OCI-LY1 (cell line): ENCODE data around the gene BMERB1.
A peak's percentile ranks its signal among the peaks of the same experiment; 100 is the strongest.

Experiments used
- H2AFZ ChIP-seq: fragments of 200-600 bp; sonication (generic), shearing (Covaris generic); 2 replicates; pipeline ENCODE4 v1.6.0; 2014; ENCODE audit warnings: antibody characterized with exemption, mild to moderate bottlenecking, low read length
- H3F3A ChIP-seq: fragments of 200-600 bp; sonication (generic), shearing (Covaris generic); 2 replicates; pipeline ENCODE4 v1.6.0; 2014; ENCODE audit warnings: mild to moderate bottlenecking, antibody characterized with exemption, low read length, moderate library complexity; ENCODE audit not compliant: insufficient read depth
- H3K27ac ChIP-seq: fragments of 200-600 bp; sonication (generic); 2 replicates; pipeline ENCODE4 v1.5.1; 2014; ENCODE audit warnings: low read length, mixed run types, mild to moderate bottlenecking, low read depth; ENCODE audit not compliant: poor library complexity, severe bottlenecking
- H3K27me3 ChIP-seq: fragments of 200-600 bp; sonication (generic); 2 replicates; pipeline ENCODE4 v1.6.0; 2014; ENCODE audit warnings: antibody characterized with exemption, mild to moderate bottlenecking, low read length, moderate library complexity; ENCODE audit not compliant: insufficient read depth
- H3K36me3 ChIP-seq: fragments of 200-600 bp; sonication (generic); 2 replicates; pipeline ENCODE4 v1.6.1; 2014; ENCODE audit warnings: mild to moderate bottlenecking, antibody characterized with exemption, low read length, moderate library complexity, mixed read lengths; ENCODE audit not compliant: insufficient read depth
- H3K4me1 ChIP-seq: fragments of 200-600 bp; sonication (generic); 2 replicates; pipeline ENCODE4 v1.5.1; 2014; ENCODE audit warnings: mild to moderate bottlenecking, low read length, moderate library complexity; ENCODE audit not compliant: insufficient read depth, severe bottlenecking
- H3K4me2 ChIP-seq: fragments of 200-600 bp; sonication (generic), shearing (Covaris generic); 2 replicates; pipeline ENCODE4 v1.6.1; 2014; ENCODE audit warnings: low read length
- H3K4me3 ChIP-seq: fragments of 200-600 bp; sonication (generic); 2 replicates; pipeline ENCODE4 v1.5.1; 2014; ENCODE audit warnings: low read length, low read depth, mild to moderate bottlenecking, mixed read lengths; ENCODE audit not compliant: poor library complexity, severe bottlenecking
- H3K79me2 ChIP-seq: fragments of 200-600 bp; shearing (Covaris generic); 2 replicates; pipeline ENCODE4 v1.6.1; 2016; ENCODE audit warnings: mixed run types, low read length, mixed read lengths; ENCODE audit not compliant: insufficient read depth
- H3K9ac ChIP-seq: fragments of 200-600 bp; sonication (generic), shearing (Covaris generic); 2 replicates; pipeline ENCODE4 v1.6.1; 2014; ENCODE audit warnings: mild to moderate bottlenecking, low read length, mixed read lengths
- H3K9me2 ChIP-seq: fragments of 200-600 bp; sonication (generic), shearing (Covaris generic); 2 replicates; pipeline ENCODE4 v1.6.1; 2014; ENCODE audit warnings: low read depth, mild to moderate bottlenecking, low read length, mixed read lengths
- H3K9me3 ChIP-seq: fragments of 200-600 bp; shearing (Covaris generic); 2 replicates; pipeline ENCODE4 v1.6.1; 2014; ENCODE audit warnings: low read length, mixed read lengths
- H4K20me1 ChIP-seq: fragments of 200-600 bp; sonication (generic), shearing (Covaris generic); 2 replicates; pipeline ENCODE4 v1.6.0; 2016; ENCODE audit warnings: mild to moderate bottlenecking, low read length; ENCODE audit not compliant: insufficient read depth
- EZH2 ChIP-seq: fragments of 200-600 bp; sonication (generic), shearing (Covaris generic); IDR thresholded peaks from 2 replicates; pipeline ENCODE4 v1.8.0; 2017; ENCODE audit warnings: borderline replicate concordance, mixed run types, mild to moderate bottlenecking, antibody characterized with exemption, low read length, moderate library complexity, mixed read lengths
- TF ChIP-seq, protein P1 (sequence below): fragments of 200-600 bp; sonication (generic), shearing (Covaris generic); IDR thresholded peaks from 2 replicates; pipeline ENCODE4 v1.5.1; 2017; ENCODE audit warnings: mild to moderate bottlenecking, antibody characterized with exemption, low read length, moderate library complexity, mixed read lengths

The BMERB1 gene

DNA sequence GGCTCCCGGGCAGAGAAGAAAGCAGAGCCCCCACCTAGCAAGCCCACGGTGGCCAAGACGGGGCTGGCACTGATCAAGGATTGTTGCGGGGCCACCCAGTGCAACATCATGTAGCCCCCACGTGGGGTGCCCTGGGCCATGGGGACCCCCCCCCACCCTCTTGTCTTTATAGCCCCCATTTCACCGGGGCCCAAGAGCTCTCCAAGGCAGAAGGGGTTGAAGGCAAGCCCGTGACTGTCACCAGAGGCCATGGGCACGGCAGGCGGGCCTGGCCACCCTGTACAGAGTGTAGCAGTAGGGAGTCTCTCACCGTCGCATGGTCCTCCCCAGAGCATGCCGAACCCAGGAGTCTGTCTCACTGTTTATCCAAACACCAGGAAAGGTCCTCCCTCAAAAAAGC, 152.3 kb downstream of the BMERB1 start:
- H3K9me2 ChIP-seq = no peaks in the 10 kb centered on the region
- H3K79me2 ChIP-seq = no peaks in the 10 kb centered on the region
- no peak overlapping the region for H2AFZ ChIP-seq
- peaks cover 12% of the 10 kb centered on the region for H3K9me3 ChIP-seq
- TF ChIP-seq, protein P1, sequence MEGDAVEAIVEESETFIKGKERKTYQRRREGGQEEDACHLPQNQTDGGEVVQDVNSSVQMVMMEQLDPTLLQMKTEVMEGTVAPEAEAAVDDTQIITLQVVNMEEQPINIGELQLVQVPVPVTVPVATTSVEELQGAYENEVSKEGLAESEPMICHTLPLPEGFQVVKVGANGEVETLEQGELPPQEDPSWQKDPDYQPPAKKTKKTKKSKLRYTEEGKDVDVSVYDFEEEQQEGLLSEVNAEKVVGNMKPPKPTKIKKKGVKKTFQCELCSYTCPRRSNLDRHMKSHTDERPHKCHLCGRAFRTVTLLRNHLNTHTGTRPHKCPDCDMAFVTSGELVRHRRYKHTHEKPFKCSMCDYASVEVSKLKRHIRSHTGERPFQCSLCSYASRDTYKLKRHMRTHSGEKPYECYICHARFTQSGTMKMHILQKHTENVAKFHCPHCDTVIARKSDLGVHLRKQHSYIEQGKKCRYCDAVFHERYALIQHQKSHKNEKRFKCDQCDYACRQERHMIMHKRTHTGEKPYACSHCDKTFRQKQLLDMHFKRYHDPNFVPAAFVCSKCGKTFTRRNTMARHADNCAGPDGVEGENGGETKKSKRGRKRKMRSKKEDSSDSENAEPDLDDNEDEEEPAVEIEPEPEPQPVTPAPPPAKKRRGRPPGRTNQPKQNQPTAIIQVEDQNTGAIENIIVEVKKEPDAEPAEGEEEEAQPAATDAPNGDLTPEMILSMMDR = no peak
- no peak for TF ChIP-seq EZH2
- no peak overlapping the region for H3K27ac ChIP-seq
- no peak overlapping the region for H3K9ac ChIP-seq
- H3K27me3 ChIP-seq = no peaks in the 10 kb centered on the region
- peaks cover 15% of the 10 kb centered on the region for H3K4me1 ChIP-seq
- no peak overlapping the region for H3K4me3 ChIP-seq
- no peaks in the 10 kb centered on the region for H4K20me1 ChIP-seq
- no peaks in the 10 kb centered on the region for H3F3A ChIP-seq
- no peak overlapping the region for H3K4me2 ChIP-seq
- H3K36me3 ChIP-seq = peaks cover 16% of the 10 kb centered on the region; the same call in 1 of the 2 replicates

DNA sequence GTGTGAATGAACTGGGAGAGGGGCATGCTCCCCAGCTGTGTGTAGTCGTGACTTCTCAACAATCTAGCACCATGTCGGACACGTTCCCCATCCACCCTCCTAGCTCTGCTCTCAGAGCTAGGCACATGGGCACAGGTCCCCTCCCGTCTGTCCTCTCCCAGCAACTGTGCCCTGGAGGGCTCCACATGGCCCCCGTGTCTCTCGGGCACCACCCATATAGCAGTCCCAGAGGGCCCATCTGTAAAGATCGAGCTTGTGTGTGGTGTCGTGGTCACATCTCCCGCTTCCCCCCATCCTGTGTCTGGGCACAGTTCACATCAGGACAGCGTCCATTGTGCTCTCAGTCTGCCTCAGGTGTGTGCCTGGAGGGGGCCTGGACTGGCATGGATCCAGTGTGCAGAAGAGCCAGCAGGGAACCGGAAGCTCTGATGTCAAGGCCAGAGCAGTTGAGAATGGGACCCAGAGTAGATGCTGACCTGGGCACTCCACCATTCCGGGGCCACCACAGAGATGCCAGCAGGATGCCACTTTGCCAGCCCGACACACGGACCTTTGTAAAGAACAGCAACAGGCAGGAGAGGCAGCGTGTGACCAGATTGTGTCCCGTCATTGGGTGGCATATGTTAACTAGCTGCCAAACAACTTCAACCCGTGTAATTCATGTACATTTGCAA, 152.9 kb downstream of the BMERB1 start:
- no peaks in the 10 kb centered on the region for H4K20me1 ChIP-seq
- no peaks in the 10 kb centered on the region for H3K9me2 ChIP-seq
- H3K27me3 ChIP-seq = no peaks in the 10 kb centered on the region
- no peak overlapping the region for H3K4me3 ChIP-seq
- H3K4me2 ChIP-seq = no peak overlapping the region
- peaks cover 12% of the 10 kb centered on the region for H3K9me3 ChIP-seq
- peaks cover 16% of the 10 kb centered on the region; the same call in 1 of the 2 replicates for H3K36me3 ChIP-seq
- H3K79me2 ChIP-seq = no peaks in the 10 kb centered on the region
- no peak overlapping the region for H3K9ac ChIP-seq
- no peaks in the 10 kb centered on the region for H3F3A ChIP-seq
- H3K27ac ChIP-seq = no peak overlapping the region
- no peak overlapping the region for H2AFZ ChIP-seq
- no peak for TF ChIP-seq EZH2
- TF ChIP-seq, protein P1 = no peak
- H3K4me1 ChIP-seq = peaks cover 19% of the 10 kb centered on the region

GRCh38 chr16:15592324-15592723, 157.9 kb downstream of the BMERB1 start:
- H3K4me3 ChIP-seq = no peak overlapping the region
- H3K9ac ChIP-seq = no peak overlapping the region
- no peaks in the 10 kb centered on the region for H3F3A ChIP-seq
- H2AFZ ChIP-seq = no peak overlapping the region
- peaks cover 29% of the 10 kb centered on the region for H3K4me1 ChIP-seq
- no peaks in the 10 kb centered on the region for H3K9me2 ChIP-seq
- H4K20me1 ChIP-seq = no peaks in the 10 kb centered on the region
- H3K9me3 ChIP-seq = no peaks in the 10 kb centered on the region
- no peak for TF ChIP-seq EZH2
- TF ChIP-seq, protein P1 = no peak
- no peaks in the 10 kb centered on the region for H3K79me2 ChIP-seq
- H3K27me3 ChIP-seq = no peaks in the 10 kb centered on the region
- peak overlapping the region; percentile 47 for H3K27ac ChIP-seq
- H3K36me3 ChIP-seq = peaks cover 37% of the 10 kb centered on the region
- H3K4me2 ChIP-seq = 0 out of 2 replicates have a peak overlapping the region, but pooled peaks have one; percentile 11
